ENCODE data around the gene TSPAN12. TPM values are rescaled to one million over a fixed set of nuclear protein-coding genes. Genes with fewer than 3 reads are reported as not detected.
"Not testable (repeated sequence)": the region's sequence is repeated elsewhere in the genome, so short reads cannot be mapped to it uniquely, and the experiment has no call there.

The TSPAN12 gene
- total RNA-seq, 1 experiment from 2014 or later = 1.4 TPM

DNA sequence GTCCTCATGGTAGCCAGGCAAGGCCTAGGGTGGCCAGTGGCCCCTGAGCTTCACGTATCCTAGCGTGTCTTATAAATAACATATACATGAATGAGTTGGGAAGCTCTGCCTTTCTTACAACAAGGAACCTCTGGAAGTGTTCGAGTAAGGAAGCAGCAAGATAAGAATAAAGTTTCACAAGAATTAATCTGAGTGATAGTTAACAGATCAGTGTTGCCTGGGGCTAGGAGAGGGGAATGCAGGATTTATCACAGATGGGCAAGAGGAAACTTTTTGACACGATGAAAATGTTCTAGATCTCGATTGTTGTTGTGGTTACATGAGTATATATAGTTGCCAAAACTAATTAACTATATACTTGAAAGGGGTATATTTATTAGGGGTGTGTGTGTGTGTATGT is 74.2 kb downstream of the TSPAN12 start:
- Histone ChIP-seq H3K9me3 (ENCODE audit: control insufficient read depth, insufficient read depth, low read depth, low read length) (no peaks in the 10 kb centered on the region), H3K27me3 (ENCODE audit: control insufficient read depth, insufficient read depth, low read length) (no peaks in the 10 kb centered on the region), H3K36me3 (ENCODE audit: control insufficient read depth, insufficient read depth, low read length) (no peaks in the 10 kb centered on the region), H3K27ac (ENCODE audit: low read length) (no peak overlapping the region), H3K4me1 (ENCODE audit: control insufficient read depth, insufficient read depth, low read length) (no peaks in the 10 kb centered on the region), H3K4me3 (ENCODE audit: low read depth in 2 of 2, low read length in 2 of 2) (no peak overlapping the region)
- BruUV-seq (replicated peaks) = no TSS peak
- POLR2A ChIA-PET = no interaction called here
- DNase-seq (ENCODE audit: low read depth, low spot score) = no peak
- CTCF ChIA-PET = no interaction called here
- intact Hi-C loops (cut with micrococcal nuclease; ENCODE audit: unreplicated experiment) = no loop called here
- no peak for ATAC-seq
- TF ChIP-seq SIN3A (IDR thresholded peaks at IDR 0.05; ENCODE audit: borderline replicate concordance, insufficient read depth, low read depth, low read length) (no peak), TCF7L2 (IDR thresholded peaks at IDR 0.05; ENCODE audit: low read depth, low read length) (no peak), POLR2AphosphoS5 (IDR thresholded peaks at IDR 0.05; ENCODE audit: low read depth, low read length) (no peak), CTCF (IDR thresholded peaks at IDR 0.05) (no peak)
- TF ChIP-seq, protein P1, sequence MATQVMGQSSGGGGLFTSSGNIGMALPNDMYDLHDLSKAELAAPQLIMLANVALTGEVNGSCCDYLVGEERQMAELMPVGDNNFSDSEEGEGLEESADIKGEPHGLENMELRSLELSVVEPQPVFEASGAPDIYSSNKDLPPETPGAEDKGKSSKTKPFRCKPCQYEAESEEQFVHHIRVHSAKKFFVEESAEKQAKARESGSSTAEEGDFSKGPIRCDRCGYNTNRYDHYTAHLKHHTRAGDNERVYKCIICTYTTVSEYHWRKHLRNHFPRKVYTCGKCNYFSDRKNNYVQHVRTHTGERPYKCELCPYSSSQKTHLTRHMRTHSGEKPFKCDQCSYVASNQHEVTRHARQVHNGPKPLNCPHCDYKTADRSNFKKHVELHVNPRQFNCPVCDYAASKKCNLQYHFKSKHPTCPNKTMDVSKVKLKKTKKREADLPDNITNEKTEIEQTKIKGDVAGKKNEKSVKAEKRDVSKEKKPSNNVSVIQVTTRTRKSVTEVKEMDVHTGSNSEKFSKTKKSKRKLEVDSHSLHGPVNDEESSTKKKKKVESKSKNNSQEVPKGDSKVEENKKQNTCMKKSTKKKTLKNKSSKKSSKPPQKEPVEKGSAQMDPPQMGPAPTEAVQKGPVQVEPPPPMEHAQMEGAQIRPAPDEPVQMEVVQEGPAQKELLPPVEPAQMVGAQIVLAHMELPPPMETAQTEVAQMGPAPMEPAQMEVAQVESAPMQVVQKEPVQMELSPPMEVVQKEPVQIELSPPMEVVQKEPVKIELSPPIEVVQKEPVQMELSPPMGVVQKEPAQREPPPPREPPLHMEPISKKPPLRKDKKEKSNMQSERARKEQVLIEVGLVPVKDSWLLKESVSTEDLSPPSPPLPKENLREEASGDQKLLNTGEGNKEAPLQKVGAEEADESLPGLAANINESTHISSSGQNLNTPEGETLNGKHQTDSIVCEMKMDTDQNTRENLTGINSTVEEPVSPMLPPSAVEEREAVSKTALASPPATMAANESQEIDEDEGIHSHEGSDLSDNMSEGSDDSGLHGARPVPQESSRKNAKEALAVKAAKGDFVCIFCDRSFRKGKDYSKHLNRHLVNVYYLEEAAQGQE (IDR thresholded peaks at IDR 0.05; ENCODE audit: insufficient read depth in 1 of 2, low read depth in 2 of 2, low read length in 1 of 2) = no peak
- in situ Hi-C loops (cut with HindIII; ENCODE audit: low pct_unique_long_range_greater_than_20kb, low sequenced_read_pairs) = no loop called here

- intact Hi-C loops (cut with micrococcal nuclease; ENCODE audit: unreplicated experiment) (no loop called here), in situ Hi-C loops (cut with HindIII; ENCODE audit: low pct_unique_long_range_greater_than_20kb, low sequenced_read_pairs) (no loop called here)
- Histone ChIP-seq H3K27me3 (ENCODE audit: control insufficient read depth, insufficient read depth, low read length) (no peaks in the 10 kb centered on the region), H3K36me3 (ENCODE audit: control insufficient read depth, insufficient read depth, low read length) (no peaks in the 10 kb centered on the region), H3K27ac (ENCODE audit: low read length) (no peak overlapping the region), H3K4me1 (ENCODE audit: control insufficient read depth, insufficient read depth, low read length) (no peaks in the 10 kb centered on the region), H3K9me3 (ENCODE audit: control insufficient read depth, insufficient read depth, low read depth, low read length) (no peaks in the 10 kb centered on the region), H3K4me3 (ENCODE audit: low read depth in 2 of 2, low read length in 2 of 2) (no peak overlapping the region)
- DNase-seq (ENCODE audit: low read depth, low spot score) = no peak
- BruUV-seq (replicated peaks) = no TSS peak
- ChIA-PET POLR2A (no interaction called here), CTCF (no interaction called here)
- TF ChIP-seq POLR2AphosphoS5 (IDR thresholded peaks at IDR 0.05; ENCODE audit: low read depth, low read length) = no peak
- TF ChIP-seq, protein P1 (IDR thresholded peaks at IDR 0.05; ENCODE audit: insufficient read depth in 1 of 2, low read depth in 2 of 2, low read length in 1 of 2) = no peak
- TF ChIP-seq SIN3A (IDR thresholded peaks at IDR 0.05; ENCODE audit: borderline replicate concordance, insufficient read depth, low read depth, low read length) = no peak
- no peak for TF ChIP-seq CTCF (IDR thresholded peaks at IDR 0.05)
- TF ChIP-seq TCF7L2 (IDR thresholded peaks at IDR 0.05; ENCODE audit: low read depth, low read length) = no peak
- ATAC-seq = no peak
Observed at GRCh38 chr7:120783273-120783672, 74.7 kb downstream of the TSPAN12 start.

- intact Hi-C loops (cut with micrococcal nuclease; ENCODE audit: unreplicated experiment); H3K4me3 ChIP-seq (ENCODE audit: low read depth in 2 of 2, low read length in 2 of 2); BruUV-seq (replicated peaks); H3K9me3 ChIP-seq (ENCODE audit: control insufficient read depth, insufficient read depth, low read depth, low read length); H3K27me3 ChIP-seq (ENCODE audit: control insufficient read depth, insufficient read depth, low read length); H3K36me3 ChIP-seq (ENCODE audit: control insufficient read depth, insufficient read depth, low read length); POLR2A ChIA-PET; H3K27ac ChIP-seq (ENCODE audit: low read length); in situ Hi-C loops (cut with HindIII; ENCODE audit: low pct_unique_long_range_greater_than_20kb, low sequenced_read_pairs); DNase-seq (ENCODE audit: low read depth, low spot score); H3K4me1 ChIP-seq (ENCODE audit: control insufficient read depth, insufficient read depth, low read length); CTCF ChIA-PET; ATAC-seq: not testable (repeated sequence)
Observed at GRCh38 chr7:120781924-120782323, 76.0 kb downstream of the TSPAN12 start.
